GM21447 (cell line): ENCODE measurements around the gene FAHD2A.
"Not testable (repeated sequence)": the region's sequence is repeated elsewhere in the genome, so short reads cannot be mapped to it uniquely, and the experiment has no call there.

Experiments
- ATAC-seq: cut with Tn5 transposase; IDR thresholded peaks from one replicate; pipeline ENCODE4 v1.9.1; 2021; ENCODE audit not compliant: unreplicated experiment

Gene FAHD2A

DNA sequence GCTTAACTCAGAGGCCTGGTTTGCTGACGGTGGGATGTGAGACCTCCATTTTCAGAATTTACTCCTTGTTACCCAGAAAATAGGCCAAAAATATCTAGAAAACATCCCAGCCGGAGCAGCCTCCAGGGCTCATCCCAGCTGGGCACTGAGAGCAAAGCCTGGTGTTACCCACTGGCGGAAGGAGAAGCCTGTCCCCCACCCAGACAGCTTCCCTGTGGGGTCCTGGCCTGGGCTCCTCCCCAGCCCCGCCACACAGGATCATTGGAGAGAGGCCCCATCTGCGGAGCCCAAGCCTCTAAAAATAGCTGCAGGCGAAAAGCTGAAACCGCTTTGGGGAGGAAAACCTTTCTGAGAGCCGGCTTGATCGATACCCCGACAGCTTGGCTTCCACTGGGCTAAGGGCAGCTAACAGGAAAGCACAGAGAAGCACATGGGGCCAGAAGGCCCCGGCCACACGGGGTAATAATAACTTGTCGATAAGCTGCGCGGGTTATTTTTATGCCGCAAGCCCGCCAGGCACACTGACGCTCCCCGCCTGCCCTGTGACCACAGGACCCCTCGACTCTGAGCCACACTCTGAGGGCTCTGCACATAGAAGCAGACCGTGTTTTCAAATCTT lies 26.9 kb upstream of the FAHD2A start:
- no peak for ATAC-seq

DNA sequence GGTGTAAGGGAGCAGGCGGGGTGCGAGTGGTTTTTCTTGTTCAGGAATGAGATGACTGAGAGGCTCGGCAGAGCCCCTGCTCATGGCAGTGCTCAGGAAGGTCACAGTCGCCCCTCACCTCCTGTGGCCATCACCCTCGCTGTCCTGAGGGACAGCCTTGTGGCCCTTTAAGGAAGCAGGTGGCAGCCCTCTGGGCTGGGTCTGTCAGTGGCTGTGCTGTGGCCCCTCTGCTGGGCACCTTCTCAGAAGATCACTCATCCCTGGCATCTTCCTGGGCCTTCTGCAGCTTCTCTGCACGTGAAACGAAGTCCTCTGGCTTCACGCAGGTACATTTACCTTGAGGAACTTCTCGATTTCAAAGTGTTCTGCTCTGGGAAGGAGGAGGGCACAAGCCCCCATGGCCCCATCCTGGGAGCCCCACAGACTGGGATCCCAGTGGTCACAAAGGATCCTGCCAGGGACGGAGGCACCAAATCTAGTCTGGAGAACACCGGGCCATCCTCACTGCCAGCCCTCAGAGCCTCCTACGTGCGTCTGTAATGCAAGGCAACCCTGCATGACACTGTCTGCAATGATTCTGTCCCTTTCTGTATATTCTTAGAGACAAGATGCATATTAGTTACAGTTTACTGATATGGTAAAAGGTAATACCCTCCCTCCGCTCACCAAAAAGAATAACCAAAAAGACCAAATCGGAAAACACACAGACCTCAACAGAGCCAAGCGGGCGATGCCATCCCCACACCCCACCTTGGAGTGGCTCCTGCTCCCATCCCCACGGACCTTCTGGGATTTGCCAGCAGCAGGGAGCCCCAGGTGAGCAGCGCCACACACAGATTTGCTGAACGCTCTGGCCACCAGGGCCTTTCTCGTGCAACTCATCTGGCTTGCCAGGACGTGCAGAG lies 25.9 kb upstream of the FAHD2A start:
- no peak for ATAC-seq

DNA sequence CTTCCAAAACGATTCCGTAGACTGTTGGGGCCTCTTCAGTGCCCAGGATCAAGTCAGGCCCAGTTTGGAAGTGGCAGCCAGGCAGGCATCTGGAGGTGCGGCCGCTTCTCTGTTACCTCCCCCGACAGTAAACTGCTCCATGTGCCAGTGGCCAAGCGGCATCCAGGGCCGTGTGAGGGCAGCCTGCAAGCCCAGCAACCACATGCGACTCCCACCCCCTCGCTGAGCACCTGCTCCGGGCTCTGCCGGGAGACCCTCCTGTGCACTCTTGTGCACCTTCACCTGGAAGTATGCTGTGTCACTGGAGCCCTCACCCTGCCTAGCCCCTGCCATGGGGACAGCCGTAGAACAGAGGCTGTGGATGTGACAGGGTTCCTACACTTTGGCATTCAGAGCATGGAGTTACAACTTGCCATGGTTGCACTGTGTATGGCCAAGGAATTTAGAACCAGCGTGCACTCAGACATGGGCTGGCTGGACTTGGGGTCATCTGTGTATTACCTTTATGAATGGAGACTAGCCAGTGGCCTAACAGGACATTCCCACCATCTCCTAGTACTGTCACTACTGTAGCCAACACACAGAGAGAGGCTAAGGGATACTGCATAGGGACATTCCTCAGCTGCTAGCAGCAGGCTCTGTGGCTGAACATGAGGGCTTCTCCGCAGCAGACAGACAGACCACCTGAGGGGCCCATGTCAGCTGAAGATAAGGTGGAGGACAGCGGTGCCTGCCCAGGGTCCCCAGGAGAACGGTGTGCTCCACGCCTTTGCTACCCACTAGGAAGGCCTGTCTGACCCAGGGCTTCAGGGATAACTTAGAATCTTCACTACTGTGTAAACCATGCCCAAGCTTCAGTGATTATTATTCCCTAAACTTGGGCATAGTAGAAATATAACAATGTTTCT lies 25.0 kb upstream of the FAHD2A start:
- no peak for ATAC-seq

DNA sequence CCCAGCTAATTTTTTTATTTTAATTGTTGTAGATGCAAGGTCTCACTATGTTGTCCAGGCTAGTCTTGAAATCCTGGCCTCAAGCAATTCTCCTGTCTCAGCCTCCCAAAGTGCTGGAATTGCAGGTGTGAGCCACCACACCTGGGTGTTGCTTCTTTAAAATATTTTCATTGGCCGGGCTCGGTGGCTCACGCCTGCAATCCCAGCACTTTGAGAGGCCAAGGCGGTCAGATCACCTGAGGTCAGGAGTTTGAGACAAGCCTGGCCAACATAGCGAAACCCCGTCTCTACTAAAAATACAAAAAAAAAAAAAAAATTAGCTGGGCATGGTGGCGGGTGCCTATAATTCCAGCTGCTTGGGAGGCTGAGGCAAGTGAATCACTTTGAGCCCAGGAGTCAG lies 24.2 kb upstream of the FAHD2A start:
- not testable (repeated sequence) for ATAC-seq

DNA sequence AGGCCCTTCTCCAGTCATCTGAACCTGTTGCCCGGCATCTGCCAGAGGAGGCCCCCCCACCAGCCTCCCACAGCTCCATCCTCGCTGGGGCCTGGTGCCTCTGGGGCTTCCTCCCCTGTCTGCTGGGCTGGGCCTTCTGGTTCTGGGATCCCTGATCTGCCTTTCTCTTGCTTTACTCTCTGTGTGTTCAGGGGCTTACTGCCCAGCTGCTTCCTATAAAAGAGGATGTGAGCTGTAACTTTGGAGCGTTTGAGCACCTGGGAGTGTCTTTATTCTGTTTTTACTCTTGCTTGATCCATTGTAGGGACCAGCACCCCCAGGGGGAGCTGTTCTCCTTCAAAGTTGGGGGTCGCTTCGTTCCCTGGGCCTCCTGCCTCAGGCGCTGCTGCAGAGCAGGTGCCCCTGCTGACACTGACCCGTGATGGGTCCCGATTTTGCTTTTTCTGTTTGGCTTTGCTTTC lies 23.1 kb upstream of the FAHD2A start:
- no peak for ATAC-seq

DNA sequence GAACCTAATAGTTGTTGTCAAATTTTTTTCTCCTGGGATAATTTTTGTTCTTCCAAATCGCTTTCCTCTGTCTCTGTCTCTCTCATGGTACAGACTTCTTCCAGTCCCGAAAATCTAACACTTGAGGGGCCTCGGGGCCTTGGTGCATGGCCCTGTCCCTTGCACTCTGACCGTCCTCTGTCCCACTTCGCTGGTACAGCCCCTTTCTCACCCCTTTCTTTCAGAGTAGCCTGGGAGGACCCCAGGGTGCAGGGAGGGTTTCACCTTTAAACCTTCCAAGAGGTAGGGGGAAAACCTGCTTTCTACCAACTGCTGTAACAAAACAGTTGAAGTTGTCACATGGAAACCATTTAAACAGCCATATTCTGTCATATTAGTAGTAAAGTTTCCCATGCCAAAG lies 22.2 kb upstream of the FAHD2A start:
- ATAC-seq = no peak

DNA sequence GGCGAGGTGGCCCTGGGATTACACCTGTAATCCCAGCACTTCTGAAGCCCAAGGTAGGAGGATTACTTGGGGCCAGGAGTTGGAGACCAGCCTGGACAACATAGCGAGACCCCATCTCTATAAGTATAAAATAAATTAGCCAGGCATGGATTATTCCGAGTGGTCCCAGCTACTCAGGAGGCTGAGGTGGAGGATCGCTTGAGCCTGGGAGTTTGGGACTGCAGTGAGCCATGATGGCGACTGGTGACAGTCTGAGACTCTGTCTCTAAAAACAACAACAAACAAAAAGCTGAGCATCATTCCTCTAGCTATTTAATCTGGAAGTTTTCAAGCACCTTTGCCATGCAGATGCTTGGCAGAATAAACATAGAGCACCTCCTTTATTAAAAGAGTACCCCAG lies 21.8 kb upstream of the FAHD2A start:
- no peak for ATAC-seq

DNA sequence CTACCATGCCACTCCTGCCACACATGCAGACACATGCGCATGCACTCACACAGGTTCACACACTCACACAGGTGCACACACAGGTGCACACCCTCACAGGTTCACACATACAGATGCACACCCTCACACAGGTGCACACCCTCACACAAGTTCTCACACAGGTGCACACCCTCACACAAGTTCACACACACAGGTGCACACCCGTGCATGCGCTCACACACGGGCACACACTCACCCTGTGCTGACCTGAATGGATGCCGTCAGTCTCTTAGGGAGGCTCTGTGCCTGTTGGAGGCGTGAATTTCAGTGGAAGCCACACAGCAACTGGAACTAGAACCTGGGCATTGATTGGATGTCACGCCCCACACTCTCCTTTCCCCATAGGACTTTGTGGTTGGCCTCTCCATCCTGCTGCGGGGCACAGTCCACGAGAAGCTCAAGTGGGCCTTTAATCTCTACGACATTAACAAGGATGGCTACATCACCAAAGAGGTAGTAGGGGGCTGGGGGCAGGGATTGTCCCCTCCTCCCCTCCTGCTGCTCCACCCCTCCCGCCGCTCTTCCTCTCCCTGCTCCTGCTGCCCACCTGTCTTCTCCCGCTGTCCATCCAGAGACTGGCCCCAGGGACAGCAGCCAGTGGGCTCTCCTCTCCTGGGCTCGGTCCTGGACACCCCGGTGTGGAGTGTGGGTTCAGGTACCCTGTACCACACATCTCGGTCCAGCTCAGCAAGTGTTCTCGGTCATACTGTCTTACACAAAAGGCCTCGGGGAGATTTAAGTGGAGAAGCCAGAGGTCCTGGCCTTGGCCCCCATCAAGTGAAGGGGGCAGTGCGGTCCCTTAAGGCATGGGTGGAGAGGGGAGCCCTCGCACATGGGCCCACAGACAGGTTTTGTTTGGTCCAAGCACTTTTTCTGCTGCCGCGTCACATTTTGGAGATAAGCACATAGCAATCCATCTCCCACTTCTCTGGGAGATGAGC lies 21.0 kb upstream of the FAHD2A start:
- no peak for ATAC-seq

DNA sequence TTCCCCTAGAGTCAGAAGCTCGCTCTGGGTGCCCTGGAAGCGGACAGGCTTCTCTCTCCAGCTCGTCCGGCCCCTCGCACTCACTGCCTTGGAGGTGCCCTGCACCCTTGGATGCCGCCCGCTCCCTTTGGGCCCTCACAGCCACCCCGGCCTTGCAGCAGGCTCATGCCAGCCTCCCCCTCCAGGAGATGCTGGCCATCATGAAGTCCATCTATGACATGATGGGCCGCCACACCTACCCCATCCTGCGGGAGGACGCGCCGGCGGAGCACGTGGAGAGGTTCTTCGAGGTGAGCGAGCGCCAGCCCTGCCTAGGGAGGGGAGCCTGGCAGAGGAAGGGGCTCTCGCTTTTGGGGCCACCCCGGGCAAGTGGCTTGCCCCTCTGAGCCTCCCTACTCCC lies 20.3 kb upstream of the FAHD2A start:
- ATAC-seq = no peak

DNA sequence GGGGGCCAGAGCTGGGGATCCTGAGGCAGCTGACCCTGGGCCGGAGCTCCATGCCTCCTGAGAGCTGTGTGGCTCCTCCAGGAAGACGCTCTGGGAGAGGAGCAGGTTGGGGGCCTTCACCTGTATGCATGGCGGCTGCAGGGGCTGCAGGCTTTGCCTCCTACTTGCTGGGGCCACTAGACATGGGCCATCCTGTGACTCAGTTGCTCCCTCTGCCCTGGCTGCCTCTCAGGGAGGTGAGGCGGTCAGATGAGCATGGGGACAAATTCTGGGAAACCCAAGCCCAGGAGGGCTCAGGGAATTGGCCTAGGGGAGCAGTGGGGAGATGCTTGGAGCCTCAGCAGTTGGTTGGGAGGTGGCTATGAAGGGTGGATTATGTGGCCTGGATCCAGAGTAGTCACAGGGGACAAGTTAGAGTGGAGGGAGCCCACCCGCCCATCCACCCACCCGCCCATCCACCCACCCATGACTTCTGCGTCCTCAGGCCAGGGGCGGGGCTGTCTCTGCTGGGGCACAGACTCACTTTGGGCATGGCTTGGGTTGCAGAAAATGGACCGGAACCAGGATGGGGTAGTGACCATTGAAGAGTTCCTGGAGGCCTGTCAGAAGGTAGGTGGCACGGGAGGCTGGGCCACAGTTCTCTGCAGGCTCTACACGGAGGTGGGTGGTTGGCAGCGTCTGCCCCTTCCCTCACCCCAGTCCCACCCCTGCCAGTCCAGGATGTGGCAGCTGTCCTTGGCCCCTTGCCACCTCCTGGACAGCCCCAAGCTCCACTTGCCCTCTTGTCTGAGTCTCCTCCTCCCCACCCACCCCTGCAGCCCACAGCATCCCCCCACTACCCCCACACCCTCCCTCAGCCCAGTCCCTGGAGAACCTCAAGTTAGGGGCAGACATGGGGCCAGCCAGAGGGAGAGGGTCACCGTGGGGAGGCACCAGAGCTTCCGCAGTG lies 19.5 kb upstream of the FAHD2A start:
- ATAC-seq = no peak

DNA sequence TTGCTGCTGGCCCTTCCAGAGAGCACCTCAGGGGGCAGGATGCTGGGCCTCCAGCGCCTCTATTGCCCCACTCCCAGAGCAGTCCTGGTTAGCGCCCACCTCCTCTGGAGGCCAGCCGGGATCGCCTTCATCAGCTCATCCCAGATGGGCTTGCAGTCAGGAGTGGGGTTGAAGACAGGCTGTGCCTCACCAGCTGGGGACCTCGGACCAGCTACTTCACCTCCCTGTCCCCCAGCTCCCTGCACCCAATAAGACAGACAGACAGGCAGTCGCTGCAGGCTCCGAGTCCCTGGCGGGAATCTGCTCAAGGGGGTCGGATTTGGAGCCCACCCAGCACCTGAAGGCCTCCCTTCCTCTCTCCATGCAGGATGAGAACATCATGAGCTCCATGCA lies 18.9 kb upstream of the FAHD2A start:
- no peak for ATAC-seq

DNA sequence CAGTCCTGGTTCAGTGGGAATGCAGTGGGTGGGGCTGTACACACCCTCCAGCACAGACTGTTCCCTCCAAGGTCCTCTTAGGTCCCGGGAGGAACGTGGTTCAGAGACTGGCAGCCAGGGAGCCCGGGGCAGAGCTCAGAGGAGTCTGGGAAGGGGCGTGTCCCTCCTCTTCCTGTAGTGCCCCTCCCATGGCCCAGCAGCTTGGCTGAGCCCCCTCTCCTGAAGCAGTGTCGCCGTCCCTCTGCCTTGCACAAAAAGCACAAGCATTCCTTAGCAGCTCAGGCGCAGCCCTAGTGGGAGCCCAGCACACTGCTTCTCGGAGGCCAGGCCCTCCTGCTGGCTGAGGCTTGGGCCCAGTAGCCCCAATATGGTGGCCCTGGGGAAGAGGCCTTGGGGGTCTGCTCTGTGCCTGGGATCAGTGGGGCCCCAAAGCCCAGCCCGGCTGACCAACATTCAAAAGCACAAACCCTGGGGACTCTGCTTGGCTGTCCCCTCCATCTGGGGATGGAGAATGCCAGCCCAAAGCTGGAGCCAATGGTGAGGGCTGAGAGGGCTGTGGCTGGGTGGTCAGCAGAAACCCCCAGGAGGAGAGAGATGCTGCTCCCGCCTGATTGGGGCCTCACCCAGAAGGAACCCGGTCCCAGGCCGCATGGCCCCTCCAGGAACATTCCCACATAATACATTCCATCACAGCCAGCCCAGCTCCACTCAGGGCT lies 17.5 kb upstream of the FAHD2A start:
- ATAC-seq = no peak

DNA sequence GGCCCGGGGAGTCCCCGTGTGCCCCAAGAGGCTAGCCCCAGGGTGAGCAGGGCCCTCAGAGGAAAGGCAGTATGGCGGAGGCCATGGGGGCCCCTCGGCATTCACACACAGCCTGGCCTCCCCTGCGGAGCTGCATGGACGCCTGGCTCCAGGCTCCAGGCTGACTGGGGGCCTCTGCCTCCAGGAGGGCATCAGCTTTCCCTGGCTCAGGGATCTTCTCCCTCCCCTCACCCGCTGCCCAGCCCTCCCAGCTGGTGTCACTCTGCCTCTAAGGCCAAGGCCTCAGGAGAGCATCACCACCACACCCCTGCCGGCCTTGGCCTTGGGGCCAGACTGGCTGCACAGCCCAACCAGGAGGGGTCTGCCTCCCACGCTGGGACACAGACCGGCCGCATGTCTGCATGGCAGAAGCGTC lies 16.9 kb upstream of the FAHD2A start:
- ATAC-seq = no peak

DNA sequence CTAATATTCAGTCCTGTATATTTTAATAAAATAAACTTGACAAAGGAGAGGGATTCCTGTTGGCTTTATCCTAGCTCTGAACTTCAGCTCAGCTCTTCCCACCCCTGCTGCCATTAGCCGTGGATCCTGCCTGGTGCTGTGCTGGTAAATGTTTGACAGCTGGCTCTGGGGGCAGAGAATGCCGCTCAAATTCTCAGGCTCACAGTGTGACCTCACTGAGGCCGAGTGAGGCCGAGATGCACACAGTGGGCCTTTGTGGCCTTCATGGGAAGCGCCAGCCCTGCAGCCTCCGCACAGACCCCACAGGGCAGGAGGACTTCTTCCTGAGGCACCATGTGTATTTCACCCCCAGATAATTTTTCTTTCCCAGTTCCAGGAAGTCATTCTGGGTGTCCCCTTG lies 16.5 kb upstream of the FAHD2A start:
- no peak for ATAC-seq

DNA sequence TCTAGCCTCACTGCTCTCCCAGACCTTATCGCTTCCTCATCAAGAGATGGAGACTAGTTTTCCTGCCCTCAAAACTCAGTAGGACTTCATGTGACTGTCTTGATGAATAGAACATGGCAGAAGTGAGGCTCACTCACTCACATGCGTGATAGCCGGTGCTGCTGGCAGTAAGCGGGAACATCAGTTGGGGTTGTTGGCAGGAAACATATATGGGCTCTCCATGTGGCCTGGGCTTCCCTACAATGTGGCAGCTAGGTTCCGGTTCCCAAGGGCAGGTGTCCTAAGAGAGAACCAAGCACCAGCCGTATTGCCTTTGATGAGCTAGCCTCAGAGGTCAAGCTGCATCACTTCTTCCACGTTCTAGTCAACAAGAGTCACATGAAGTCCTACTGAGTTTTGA lies 15.2 kb upstream of the FAHD2A start:
- ATAC-seq = no peak

DNA sequence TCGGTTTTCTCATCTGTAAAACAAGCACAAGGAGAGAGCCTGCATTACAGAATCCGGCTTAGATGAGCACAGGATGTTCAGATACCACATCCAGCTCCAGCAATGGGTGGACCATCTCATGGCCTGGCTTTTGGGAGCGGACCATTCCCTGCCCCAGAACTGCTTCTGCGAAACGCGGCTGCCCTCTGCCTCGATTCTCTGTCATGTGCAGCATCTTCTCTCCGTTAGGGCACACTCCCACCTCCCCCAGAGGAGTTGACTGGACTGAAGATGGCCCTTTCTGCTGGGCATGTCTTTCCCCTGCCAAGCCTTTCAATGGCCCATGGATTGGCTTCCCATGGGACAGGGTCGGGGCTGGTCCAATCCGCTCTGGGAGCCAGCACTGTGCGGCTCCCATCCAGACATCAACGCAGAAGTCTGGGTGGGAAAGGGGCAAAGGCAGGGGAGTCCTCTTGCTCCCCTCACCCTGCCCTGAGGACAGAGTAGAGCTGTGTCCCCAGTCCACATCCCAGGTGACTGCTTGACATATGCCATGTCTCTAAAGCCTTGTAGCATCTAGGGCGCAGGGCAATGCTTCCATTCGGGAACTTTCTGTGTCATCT lies 14.3 kb upstream of the FAHD2A start:
- no peak for ATAC-seq

DNA sequence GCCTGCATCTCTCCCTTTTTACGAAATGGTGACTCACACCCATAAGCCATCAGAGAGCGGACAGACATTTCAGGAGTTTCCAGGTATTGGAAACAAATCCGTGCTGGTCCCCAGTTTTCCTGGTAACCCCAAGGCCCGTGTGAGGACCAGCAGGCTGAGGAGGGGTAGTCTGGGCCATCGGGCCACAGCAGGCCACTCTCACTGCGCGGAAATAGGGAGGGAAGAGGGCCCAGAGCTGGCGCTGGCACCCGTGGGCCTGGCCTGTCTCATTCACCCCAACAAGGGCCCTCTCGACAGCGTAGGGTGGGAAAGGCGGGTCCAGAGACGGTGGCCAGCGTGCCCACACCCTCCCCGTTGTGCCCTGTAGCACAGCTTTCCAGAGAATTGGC lies 13.7 kb upstream of the FAHD2A start:
- no peak for ATAC-seq
